ENCODE data around the gene KRT3. TPM values are rescaled to one million over a fixed set of nuclear protein-coding genes. Genes with fewer than 3 reads are reported as not detected.

KRT3 gene
- total RNA-seq, 1 donor from 2014 or later = not detected

- Mint-ChIP-seq H3K27ac (no peak overlapping the region), H3K4me1 (ENCODE audit: low read depth) (peaks cover 6% of the 10 kb centered on the region), H3K36me3 (ENCODE audit: low read depth) (no peaks in the 10 kb centered on the region), H3K4me3 (ENCODE audit: low read depth) (no peak overlapping the region), H3K9me3 (no peaks in the 10 kb centered on the region), H3K27me3 (ENCODE audit: low read depth) (peaks cover 2% of the 10 kb centered on the region)
- no peak for DNase-seq (ENCODE audit: low spot score)
- intact Hi-C loops (cut with micrococcal nuclease) = no loop called here
Measured at GRCh38 chr12:52814710-52815155, 18.8 kb upstream of the KRT3 start.

DNA sequence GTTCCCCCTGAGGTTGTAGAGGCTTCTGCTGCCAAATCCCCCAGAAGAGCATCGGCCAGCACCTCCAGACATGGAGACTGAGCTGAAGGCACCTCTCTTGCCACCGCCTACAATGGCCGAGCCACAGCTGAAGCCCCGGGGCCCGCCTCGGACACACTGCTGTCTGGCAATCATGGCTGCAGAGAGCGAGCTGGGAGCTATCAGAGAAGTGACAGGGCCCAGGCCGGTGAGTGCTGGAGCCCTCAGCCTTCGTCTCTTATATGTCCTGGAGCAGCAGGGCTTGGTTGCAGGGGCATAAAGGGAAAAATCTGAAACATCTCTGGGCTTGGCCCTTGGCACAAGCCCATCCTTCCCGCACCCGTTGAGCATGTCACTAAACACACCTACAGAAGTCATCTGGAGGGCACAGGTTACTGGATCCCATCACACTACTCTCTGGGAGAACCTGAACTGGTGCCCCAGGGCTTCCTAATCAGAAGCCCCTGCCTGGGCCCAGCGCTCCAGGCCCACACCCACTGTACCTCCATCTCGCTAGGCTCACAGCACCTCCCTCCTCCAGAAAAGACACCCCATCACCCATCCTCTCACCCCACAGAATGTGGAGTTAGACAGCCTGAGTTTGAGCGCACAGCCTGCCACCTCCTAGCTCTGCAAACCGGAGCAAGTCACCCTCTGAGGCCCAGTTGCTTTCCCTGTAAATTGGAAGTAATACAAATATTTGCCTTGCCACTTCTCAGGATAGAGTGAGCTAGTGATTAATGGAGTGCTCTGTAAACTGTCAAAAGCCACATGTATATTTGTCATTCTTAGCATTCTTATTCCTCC is 18.2 kb upstream of the KRT3 start, which contains the start of gene KRT4:
KRT4 (minus strand) TSS at position 232 of the 825 bp plus-strand sequence; CDS start at position 174, 58 bp downstream.
- Mint-ChIP-seq H3K27ac (no peak within 1 kb of the TSS), H3K4me3 (ENCODE audit: low read depth) (no peak within 1 kb of the TSS), H3K9me3 (no peaks in the 10 kb centered on the region), H3K36me3 (ENCODE audit: low read depth) (no peaks in the 10 kb centered on the region), H3K4me1 (ENCODE audit: low read depth) (peaks cover 6% of the 10 kb centered on the region), H3K27me3 (ENCODE audit: low read depth) (peaks cover 2% of the 10 kb centered on the region)
- no peak for DNase-seq (ENCODE audit: low spot score)
- intact Hi-C loops (cut with micrococcal nuclease) = no loop called here

- intact Hi-C loops (cut with micrococcal nuclease) = no loop called here
- peaks cover 2% of the 10 kb centered on the region for H3K27me3 Mint-ChIP-seq (ENCODE audit: low read depth)
- H3K4me1 Mint-ChIP-seq (ENCODE audit: low read depth) = peaks cover 6% of the 10 kb centered on the region
Measured at GRCh38 chr12:52813203-52813819, 17.4 kb upstream of the KRT3 start.

GRCh38 chr12:52812749-52813148 is 16.8 kb upstream of the KRT3 start:
- intact Hi-C loops (cut with micrococcal nuclease) = no loop called here
- Mint-ChIP-seq H3K36me3 (ENCODE audit: low read depth) (no peaks in the 10 kb centered on the region), H3K9me3 (no peaks in the 10 kb centered on the region), H3K27ac (no peak overlapping the region), H3K4me3 (ENCODE audit: low read depth) (no peak overlapping the region), H3K27me3 (ENCODE audit: low read depth) (peaks cover 2% of the 10 kb centered on the region), H3K4me1 (ENCODE audit: low read depth) (peaks cover 5% of the 10 kb centered on the region)
- no peak for DNase-seq (ENCODE audit: low spot score)

More at GRCh38 chr12:52813203-52813819, 17.4 kb upstream of the KRT3 start:
- Mint-ChIP-seq H3K9me3 (no peaks in the 10 kb centered on the region), H3K27ac (no peak overlapping the region), H3K4me3 (ENCODE audit: low read depth) (no peak overlapping the region), H3K36me3 (ENCODE audit: low read depth) (no peaks in the 10 kb centered on the region)
- DNase-seq (ENCODE audit: low spot score) = no peak

GRCh38 chr12:52812073-52812400 is 16.1 kb upstream of the KRT3 start:
- DNase-seq (ENCODE audit: low spot score) = no peak
- H3K9me3 Mint-ChIP-seq = no peaks in the 10 kb centered on the region
- intact Hi-C loops (cut with micrococcal nuclease) = no loop called here

DNA sequence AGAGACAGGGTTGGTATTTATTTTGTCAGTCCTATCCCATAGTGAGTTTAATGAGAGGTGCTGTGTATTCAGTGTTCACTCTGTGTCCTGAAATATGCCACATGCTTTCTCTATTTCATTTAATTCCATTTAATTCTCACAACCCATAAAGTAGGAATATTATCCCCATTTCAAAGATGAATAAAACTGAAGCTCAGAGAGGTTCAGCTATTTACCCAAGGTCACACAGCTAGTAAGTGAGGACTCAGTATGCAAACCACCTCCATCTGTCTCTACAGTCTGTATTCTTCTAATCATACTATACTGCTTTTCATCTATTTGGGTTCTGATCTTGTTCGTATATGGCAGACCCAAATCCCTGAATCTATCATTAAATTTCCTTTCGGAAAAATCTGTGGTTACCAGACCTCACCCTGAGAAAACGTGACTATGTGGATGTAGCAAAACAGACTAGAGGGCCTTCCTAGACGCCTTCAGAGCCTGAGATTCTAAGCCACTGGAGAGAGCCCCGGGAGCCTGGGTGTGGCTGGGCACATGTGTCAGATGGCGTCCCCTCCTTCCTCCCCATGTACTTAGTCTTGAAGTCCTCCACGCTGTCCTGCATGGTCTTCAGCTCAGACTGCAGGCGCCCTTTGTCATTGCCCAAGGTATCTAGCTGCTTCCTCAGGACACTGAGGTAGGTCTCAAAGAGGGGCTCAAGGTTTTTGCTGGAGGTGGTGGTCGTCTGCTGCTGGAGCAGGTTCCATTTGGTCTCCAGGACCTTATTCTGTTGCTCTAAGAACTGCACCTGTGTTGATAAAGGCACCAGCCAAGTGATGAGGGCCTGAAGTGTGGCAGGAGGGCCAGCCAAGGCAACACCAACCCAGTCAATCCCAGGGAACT is 15.5 kb upstream of the KRT3 start:
- no peak for DNase-seq (ENCODE audit: low spot score)
- no peak overlapping the region for H3K4me3 Mint-ChIP-seq (ENCODE audit: low read depth)
- no peaks in the 10 kb centered on the region for H3K36me3 Mint-ChIP-seq (ENCODE audit: low read depth)
- no peak overlapping the region for H3K27ac Mint-ChIP-seq
- no peaks in the 10 kb centered on the region for H3K4me1 Mint-ChIP-seq (ENCODE audit: low read depth)
- intact Hi-C loops (cut with micrococcal nuclease) = no loop called here
- H3K27me3 Mint-ChIP-seq (ENCODE audit: low read depth) = peaks cover 2% of the 10 kb centered on the region
- H3K9me3 Mint-ChIP-seq = no peaks in the 10 kb centered on the region

More at GRCh38 chr12:52812073-52812400, 16.1 kb upstream of the KRT3 start:
- Mint-ChIP-seq H3K27me3 (ENCODE audit: low read depth) (peaks cover 2% of the 10 kb centered on the region), H3K27ac (no peak overlapping the region), H3K36me3 (ENCODE audit: low read depth) (no peaks in the 10 kb centered on the region), H3K4me1 (ENCODE audit: low read depth) (no peaks in the 10 kb centered on the region), H3K4me3 (ENCODE audit: low read depth) (no peak overlapping the region)

GRCh38 chr12:52810554-52810953 is 14.6 kb upstream of the KRT3 start:
- Mint-ChIP-seq H3K4me1 (ENCODE audit: low read depth) (no peaks in the 10 kb centered on the region), H3K4me3 (ENCODE audit: low read depth) (no peak overlapping the region), H3K27me3 (ENCODE audit: low read depth) (peaks cover 6% of the 10 kb centered on the region), H3K27ac (no peak overlapping the region), H3K36me3 (ENCODE audit: low read depth) (no peaks in the 10 kb centered on the region), H3K9me3 (no peaks in the 10 kb centered on the region)
- intact Hi-C loops (cut with micrococcal nuclease) = no loop called here
- no peak for DNase-seq (ENCODE audit: low spot score)

- H3K36me3 Mint-ChIP-seq (ENCODE audit: low read depth) = no peaks in the 10 kb centered on the region
- peaks cover 6% of the 10 kb centered on the region for H3K27me3 Mint-ChIP-seq (ENCODE audit: low read depth)
- intact Hi-C loops (cut with micrococcal nuclease) = no loop called here
- H3K4me3 Mint-ChIP-seq (ENCODE audit: low read depth) = no peak overlapping the region
- no peak for DNase-seq (ENCODE audit: low spot score)
- no peaks in the 10 kb centered on the region for H3K9me3 Mint-ChIP-seq
- H3K4me1 Mint-ChIP-seq (ENCODE audit: low read depth) = no peaks in the 10 kb centered on the region
- H3K27ac Mint-ChIP-seq = no peak overlapping the region
Measured at GRCh38 chr12:52809166-52809565, 13.2 kb upstream of the KRT3 start.

GRCh38 chr12:52808573-52809160 is 12.8 kb upstream of the KRT3 start:
- H3K27ac Mint-ChIP-seq = no peak overlapping the region
- H3K9me3 Mint-ChIP-seq = no peaks in the 10 kb centered on the region
- H3K36me3 Mint-ChIP-seq (ENCODE audit: low read depth) = no peaks in the 10 kb centered on the region
- H3K4me1 Mint-ChIP-seq (ENCODE audit: low read depth) = no peaks in the 10 kb centered on the region
- no peak for DNase-seq (ENCODE audit: low spot score)
- intact Hi-C loops (cut with micrococcal nuclease) = no loop called here
- H3K27me3 Mint-ChIP-seq (ENCODE audit: low read depth) = peaks cover 6% of the 10 kb centered on the region
- H3K4me3 Mint-ChIP-seq (ENCODE audit: low read depth) = no peak overlapping the region

GRCh38 chr12:52807544-52808470 is 11.9 kb upstream of the KRT3 start:
- Mint-ChIP-seq H3K36me3 (ENCODE audit: low read depth) (no peaks in the 10 kb centered on the region), H3K4me3 (ENCODE audit: low read depth) (no peak overlapping the region), H3K4me1 (ENCODE audit: low read depth) (no peaks in the 10 kb centered on the region), H3K27me3 (ENCODE audit: low read depth) (peaks cover 6% of the 10 kb centered on the region), H3K9me3 (no peaks in the 10 kb centered on the region), H3K27ac (no peak overlapping the region)
- intact Hi-C loops (cut with micrococcal nuclease) = no loop called here
- no peak for DNase-seq (ENCODE audit: low spot score)

DNA sequence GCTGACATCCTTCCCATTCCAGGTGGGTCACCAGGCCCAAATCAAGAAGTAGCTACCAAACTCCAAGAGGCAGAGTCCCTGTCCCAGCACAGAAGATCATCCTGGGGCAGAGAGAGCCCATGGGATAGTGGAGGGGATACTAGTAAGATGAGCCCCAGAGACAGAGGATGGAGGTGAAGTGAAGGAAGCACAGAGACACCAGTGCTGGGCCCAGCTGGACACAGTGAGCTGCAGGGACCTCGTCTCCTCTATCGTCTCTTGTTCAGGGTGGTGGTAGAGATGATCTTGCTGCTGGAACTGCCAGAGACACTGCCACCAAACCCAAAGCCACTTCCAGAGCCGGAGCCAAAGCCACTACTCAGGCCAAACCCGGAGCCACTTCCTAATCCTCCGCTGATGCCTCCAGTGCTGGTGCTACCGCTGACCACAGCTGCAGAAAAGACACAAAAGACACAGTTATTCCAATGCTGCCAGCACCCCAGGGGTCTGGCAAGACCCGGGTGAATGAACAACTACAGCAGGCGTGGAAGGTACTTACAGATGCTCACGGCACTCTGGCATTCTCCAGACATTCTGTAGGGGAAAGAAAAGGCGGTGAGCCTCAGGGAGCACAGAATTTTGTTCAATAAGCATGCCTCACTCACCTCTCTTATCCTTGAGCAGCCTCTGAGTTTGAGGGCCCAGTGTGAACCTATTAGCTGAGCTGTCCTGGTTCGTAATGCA is 11.1 kb upstream of the KRT3 start:
- no peak for DNase-seq (ENCODE audit: low spot score)
- Mint-ChIP-seq H3K9me3 (no peaks in the 10 kb centered on the region), H3K4me1 (ENCODE audit: low read depth) (no peaks in the 10 kb centered on the region), H3K4me3 (ENCODE audit: low read depth) (no peak overlapping the region), H3K36me3 (ENCODE audit: low read depth) (no peaks in the 10 kb centered on the region), H3K27me3 (ENCODE audit: low read depth) (peaks cover 6% of the 10 kb centered on the region), H3K27ac (no peak overlapping the region)
- intact Hi-C loops (cut with micrococcal nuclease) = no loop called here
